Measurements from ENCODE around the gene SLC16A10. TPM values are rescaled to one million over a fixed set of nuclear protein-coding genes. Genes with fewer than 3 reads are reported as not detected.

SLC16A10 gene
- total and polyA plus RNA-seq, 2 of the 4 experiments (the other 2 are of a cell fraction), result not detected

GRCh38 chr6:111173946-111174345 lies 86.6 kb downstream of the SLC16A10 start:
- in situ Hi-C loops (cut with MboI; ENCODE audit: low sequenced_read_pairs), result no loop called here
- no peak overlapping the region for H2BK20ac ChIP-seq (ENCODE audit: low read depth, low read length)
- no peak overlapping the region for H3K14ac ChIP-seq (replicated peaks; ENCODE audit: low read depth, low read length)
- H3K18ac ChIP-seq (ENCODE audit: low read depth, low read length), result no peak overlapping the region
- H3K23ac ChIP-seq (ENCODE audit: low read depth, low read length), result no peak overlapping the region
- no peak overlapping the region for H3K9ac ChIP-seq (ENCODE audit: low read depth, low read length)
- no peaks in the 10 kb centered on the region for H3K9me1 ChIP-seq (ENCODE audit: insufficient read depth, low read length)
- H2BK5ac ChIP-seq (ENCODE audit: low read depth, low read length, poor library complexity, severe bottlenecking), result no peak overlapping the region
- H2AK5ac ChIP-seq (ENCODE audit: low read depth, low read length), result no peak overlapping the region
- TF ChIP-seq MXI1 (IDR thresholded peaks at IDR 0.05; ENCODE audit: borderline replicate concordance, low read depth, low read length) (no peak), RAD21 (IDR thresholded peaks at IDR 0.05; ENCODE audit: low read length) (no peak), MAZ (IDR thresholded peaks at IDR 0.05; ENCODE audit: borderline replicate concordance, low read depth, low read length) (no peak)
- TF ChIP-seq, protein P1, sequence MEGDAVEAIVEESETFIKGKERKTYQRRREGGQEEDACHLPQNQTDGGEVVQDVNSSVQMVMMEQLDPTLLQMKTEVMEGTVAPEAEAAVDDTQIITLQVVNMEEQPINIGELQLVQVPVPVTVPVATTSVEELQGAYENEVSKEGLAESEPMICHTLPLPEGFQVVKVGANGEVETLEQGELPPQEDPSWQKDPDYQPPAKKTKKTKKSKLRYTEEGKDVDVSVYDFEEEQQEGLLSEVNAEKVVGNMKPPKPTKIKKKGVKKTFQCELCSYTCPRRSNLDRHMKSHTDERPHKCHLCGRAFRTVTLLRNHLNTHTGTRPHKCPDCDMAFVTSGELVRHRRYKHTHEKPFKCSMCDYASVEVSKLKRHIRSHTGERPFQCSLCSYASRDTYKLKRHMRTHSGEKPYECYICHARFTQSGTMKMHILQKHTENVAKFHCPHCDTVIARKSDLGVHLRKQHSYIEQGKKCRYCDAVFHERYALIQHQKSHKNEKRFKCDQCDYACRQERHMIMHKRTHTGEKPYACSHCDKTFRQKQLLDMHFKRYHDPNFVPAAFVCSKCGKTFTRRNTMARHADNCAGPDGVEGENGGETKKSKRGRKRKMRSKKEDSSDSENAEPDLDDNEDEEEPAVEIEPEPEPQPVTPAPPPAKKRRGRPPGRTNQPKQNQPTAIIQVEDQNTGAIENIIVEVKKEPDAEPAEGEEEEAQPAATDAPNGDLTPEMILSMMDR (conservative IDR thresholded peaks at IDR 0.05; ENCODE audit: low read depth, low read length), result no peak
- H2AK9ac ChIP-seq (replicated peaks; ENCODE audit: low read depth, low read length, poor library complexity), result no peak overlapping the region
- no peak overlapping the region for H2BK120ac ChIP-seq (ENCODE audit: low read depth, low read length)
- H3K27ac ChIP-seq (ENCODE audit: insufficient read depth, low read length), result no peak overlapping the region
- no TSS peak for BruUV-seq (replicated peaks)
- H4K5ac ChIP-seq (ENCODE audit: low read depth, low read length), result no peak overlapping the region
- dilution Hi-C loops (cut with HindIII; ENCODE audit: low sequenced_read_pairs, unreplicated experiment), result no loop called here
- H4K20me1 ChIP-seq (ENCODE audit: insufficient read depth, low read length), result no peaks in the 10 kb centered on the region
- H3K4me2 ChIP-seq (ENCODE audit: low read depth, low read length), result no peak overlapping the region
- H4K8ac ChIP-seq (ENCODE audit: low read depth in 2 of 2, low read length in 2 of 2), result no peak overlapping the region
- no CpG with 5 or more reads among the region's 3 CpGs for WGBS, 2 experiments (ENCODE audit: extremely low coverage in 2 of 2, insufficient read length in 1 of 2)
- DNase-seq (no peak), ATAC-seq (ENCODE audit: low read depth) (no peak)
- no peak overlapping the region for H3K4ac ChIP-seq (ENCODE audit: low read depth, low read length)
- no peak overlapping the region for H4K91ac ChIP-seq (ENCODE audit: insufficient read depth, low read depth, low read length)
- no peaks in the 10 kb centered on the region for H3K79me1 ChIP-seq (ENCODE audit: low read depth in 1 of 2, low read length in 2 of 2)
- H3K36me3 ChIP-seq (ENCODE audit: control insufficient read depth, insufficient read depth, low read length), result no peaks in the 10 kb centered on the region
- CTCF ChIA-PET, result no interaction called here
- no peaks in the 10 kb centered on the region for H3K4me1 ChIP-seq (ENCODE audit: control insufficient read depth, insufficient read depth, low read length)
- POLR2A ChIA-PET (ENCODE audit: unreplicated experiment), result no interaction called here
- no peak overlapping the region for H3K56ac ChIP-seq (ENCODE audit: extremely low read depth, insufficient read depth, low read length)
- H3K27me3 ChIP-seq (ENCODE audit: control insufficient read depth, insufficient read depth, low read length), result peaks cover 17% of the 10 kb centered on the region
- H3K4me3 ChIP-seq (ENCODE audit: insufficient read depth, low read depth, low read length), result no peak overlapping the region
- no peaks in the 10 kb centered on the region for H3K9me3 ChIP-seq (ENCODE audit: control insufficient read depth, insufficient read depth, low read length)
- H2AFZ ChIP-seq (replicated peaks; ENCODE audit: low read length, poor library complexity), result no peak overlapping the region
- intact Hi-C loops (cut with micrococcal nuclease), result no loop called here
- no peak overlapping the region for H2BK15ac ChIP-seq (ENCODE audit: low read depth, low read length)
